ENCODE results near the gene JPH2. TPM values are rescaled to one million over a fixed set of nuclear protein-coding genes. Genes with fewer than 3 reads are reported as not detected.

JPH2 gene
- total RNA-seq, 1 experiment from 2014 or later: 0.17 TPM

DNA sequence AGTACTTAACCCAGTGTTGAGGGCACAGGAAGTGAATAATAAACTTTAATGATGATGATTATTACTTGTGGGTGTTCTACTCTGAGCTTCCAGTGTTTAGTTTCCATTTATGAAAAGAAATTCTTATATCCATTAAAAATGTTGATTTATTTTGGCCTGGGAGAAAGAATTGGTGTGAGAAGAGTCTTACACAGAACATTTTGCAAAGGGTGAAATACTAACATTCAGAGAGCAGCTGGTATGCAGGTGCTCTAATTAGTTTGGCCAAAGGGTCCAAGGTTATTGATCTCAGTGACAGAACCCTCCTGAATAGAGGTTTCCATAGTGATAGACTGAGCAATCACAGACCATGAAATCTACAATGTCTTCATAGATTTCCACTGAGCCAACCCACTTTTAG, 19.1 kb upstream of the JPH2 start:
- no peaks in the 10 kb centered on the region for H4K20me1 ChIP-seq (ENCODE audit: insufficient read depth)
- H3K9me2 ChIP-seq (ENCODE audit: insufficient read depth): no peaks in the 10 kb centered on the region
- H3K27ac ChIP-seq (ENCODE audit: low read depth, low read length): peak overlapping the region; percentile 95; the same call in 1 of the 2 replicates
- no peak overlapping the region for H2AFZ ChIP-seq (ENCODE audit: low read depth, low read length, poor library complexity, severe bottlenecking)
- H3K4me3 ChIP-seq (replicated peaks in 1 of 2; ENCODE audit: low read depth in 1 of 2, low read length in 2 of 2): no peak overlapping the region
- BruUV-seq (replicated peaks): no TSS peak
- no peaks in the 10 kb centered on the region for H3K27me3 ChIP-seq (ENCODE audit: insufficient read depth, low read length)
- H3K4me1 ChIP-seq (ENCODE audit: control insufficient read depth in 1 of 2, insufficient read depth in 2 of 2, low read length in 2 of 2): peaks cover 51 to 61% of the 10 kb centered on the region in 2 experiments
- ATAC-seq (no peak), DNase-seq (ENCODE audit: low read depth, low spot score) (no peak)
- no peak for TF ChIP-seq CBX3 (IDR thresholded peaks at IDR 0.05; ENCODE audit: low read depth)
- no peak for TF ChIP-seq ZNF274 (IDR thresholded peaks at IDR 0.05; ENCODE audit: low read depth, low read length)
- TF ChIP-seq SRF (IDR thresholded peaks at IDR 0.05; ENCODE audit: low read depth): no peak
- no peak for TF ChIP-seq SIN3A (IDR thresholded peaks at IDR 0.05; ENCODE audit: low read depth)
- no peak for TF ChIP-seq YY1 (IDR thresholded peaks at IDR 0.05; ENCODE audit: extremely low read depth, insufficient replicate concordance, low read depth, low read length)
- RAD21 ChIA-PET (ENCODE audit: low non-redundant PET in 1 of 2, low total read pairs in 2 of 2, uncharacterized antibody in 2 of 2, unreplicated experiment in 2 of 2): no interaction called here
- intact Hi-C loops (cut with micrococcal nuclease): no loop called here
- CTCF ChIA-PET: no interaction called here
- H3K9ac ChIP-seq (ENCODE audit: low read length): no peak overlapping the region
- H3K4me2 ChIP-seq (ENCODE audit: low read length): no peak overlapping the region
- H3K79me2 ChIP-seq (ENCODE audit: insufficient read depth, low read length): peaks cover 83% of the 10 kb centered on the region
- POLR2A ChIA-PET: no interaction called here
- peaks cover 13 to 16% of the 10 kb centered on the region in 2 experiments; a peak in 3 of 4 replicates for H3K36me3 ChIP-seq (ENCODE audit: control insufficient read depth in 1 of 2, insufficient read depth in 2 of 2, low read length in 2 of 2)
- no peaks in the 10 kb centered on the region for H3K9me3 ChIP-seq (ENCODE audit: control insufficient read depth in 1 of 2, insufficient read depth in 1 of 2, low read depth in 1 of 2, low read length in 2 of 2)

DNA sequence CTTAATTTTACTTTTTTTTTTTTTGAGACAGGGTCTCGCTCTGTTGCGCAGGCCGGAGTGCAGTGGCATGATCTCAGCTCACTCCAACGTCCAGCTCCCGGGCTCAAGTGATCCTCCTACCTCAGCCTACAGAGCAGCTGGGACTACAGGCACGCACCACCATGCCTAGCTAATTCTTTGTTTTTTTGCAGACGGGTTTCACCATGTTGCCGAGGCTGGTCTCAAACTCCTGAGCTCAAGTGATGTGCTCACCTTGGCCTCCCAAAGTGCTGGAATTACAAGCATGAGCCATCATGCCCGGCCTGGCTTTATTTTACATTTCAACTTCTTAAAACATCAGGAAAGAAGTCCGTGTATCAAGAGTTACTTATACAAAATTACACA, 17.8 kb upstream of the JPH2 start:
- ChIA-PET POLR2A (interaction anchor here (0.6 kb wide), 1 partner anchor 440 kb away, joined by 3 read pairs; no protein-coding TSS in a partner anchor), CTCF (interaction anchor here (1.1 to 1.5 kb wide), 3 partner anchors 13 to 180 kb away, joined by 4 to 7 read pairs (median 5); no protein-coding TSS in a partner anchor), RAD21 (ENCODE audit: low non-redundant PET in 1 of 2, low total read pairs in 2 of 2, uncharacterized antibody in 2 of 2, unreplicated experiment in 2 of 2) (no interaction called here)
- H3K27ac ChIP-seq (ENCODE audit: low read depth, low read length): peak overlapping the region; percentile 95
- no peaks in the 10 kb centered on the region for H3K9me2 ChIP-seq (ENCODE audit: insufficient read depth)
- peak overlapping the region; percentile 57 for H3K9ac ChIP-seq (ENCODE audit: low read length)
- peaks cover 51 to 60% of the 10 kb centered on the region in 2 experiments for H3K4me1 ChIP-seq (ENCODE audit: control insufficient read depth in 1 of 2, insufficient read depth in 2 of 2, low read length in 2 of 2)
- H3K4me2 ChIP-seq (ENCODE audit: low read length): peak overlapping the region; percentile 74
- H3K36me3 ChIP-seq (ENCODE audit: control insufficient read depth in 1 of 2, insufficient read depth in 2 of 2, low read length in 2 of 2): peaks cover 26 to 27% of the 10 kb centered on the region in 2 experiments
- TF ChIP-seq POLR2A (IDR thresholded peaks at IDR 0.05; ENCODE audit: borderline replicate concordance, extremely low read depth, insufficient read depth, insufficient read length) (no peak), ZFX (IDR thresholded peaks at IDR 0.05) (no peak), TCF7L2 (IDR thresholded peaks at IDR 0.05; ENCODE audit: borderline replicate concordance, extremely low read depth, insufficient read depth, insufficient read length) (no peak), FOSL1 (IDR thresholded peaks at IDR 0.05; ENCODE audit: low read depth) (no peak)
- TF ChIP-seq, protein P1, sequence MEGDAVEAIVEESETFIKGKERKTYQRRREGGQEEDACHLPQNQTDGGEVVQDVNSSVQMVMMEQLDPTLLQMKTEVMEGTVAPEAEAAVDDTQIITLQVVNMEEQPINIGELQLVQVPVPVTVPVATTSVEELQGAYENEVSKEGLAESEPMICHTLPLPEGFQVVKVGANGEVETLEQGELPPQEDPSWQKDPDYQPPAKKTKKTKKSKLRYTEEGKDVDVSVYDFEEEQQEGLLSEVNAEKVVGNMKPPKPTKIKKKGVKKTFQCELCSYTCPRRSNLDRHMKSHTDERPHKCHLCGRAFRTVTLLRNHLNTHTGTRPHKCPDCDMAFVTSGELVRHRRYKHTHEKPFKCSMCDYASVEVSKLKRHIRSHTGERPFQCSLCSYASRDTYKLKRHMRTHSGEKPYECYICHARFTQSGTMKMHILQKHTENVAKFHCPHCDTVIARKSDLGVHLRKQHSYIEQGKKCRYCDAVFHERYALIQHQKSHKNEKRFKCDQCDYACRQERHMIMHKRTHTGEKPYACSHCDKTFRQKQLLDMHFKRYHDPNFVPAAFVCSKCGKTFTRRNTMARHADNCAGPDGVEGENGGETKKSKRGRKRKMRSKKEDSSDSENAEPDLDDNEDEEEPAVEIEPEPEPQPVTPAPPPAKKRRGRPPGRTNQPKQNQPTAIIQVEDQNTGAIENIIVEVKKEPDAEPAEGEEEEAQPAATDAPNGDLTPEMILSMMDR (IDR thresholded peaks at IDR 0.05 in 2 of 3, conservative IDR thresholded peaks at IDR 0.05 in 1 of 3; ENCODE audit: borderline replicate concordance in 1 of 3, insufficient read depth in 1 of 3, low read depth in 2 of 3, low read length in 2 of 3): no peak
- ATAC-seq: no peak
- H2AFZ ChIP-seq (ENCODE audit: low read depth, low read length, poor library complexity, severe bottlenecking): no peak overlapping the region
- no peaks in the 10 kb centered on the region for H3K9me3 ChIP-seq (ENCODE audit: control insufficient read depth in 1 of 2, insufficient read depth in 1 of 2, low read depth in 1 of 2, low read length in 2 of 2)
- no TSS peak for BruUV-seq (replicated peaks)
- no peaks in the 10 kb centered on the region for H3K27me3 ChIP-seq (ENCODE audit: insufficient read depth, low read length)
- DNase-seq (ENCODE audit: low read depth, low spot score): no peak
- peak overlapping the region in 1 of 2 experiments; percentile 38; a peak in 1 of 4 replicates for H3K4me3 ChIP-seq (replicated peaks in 1 of 2; ENCODE audit: low read depth in 1 of 2, low read length in 2 of 2)
- no peaks in the 10 kb centered on the region for H4K20me1 ChIP-seq (ENCODE audit: insufficient read depth)
- H3K79me2 ChIP-seq (ENCODE audit: insufficient read depth, low read length): peaks cover 90% of the 10 kb centered on the region
- intact Hi-C loops (cut with micrococcal nuclease): no loop called here
